ENCODE data around the gene FBLN5. TPM values are rescaled to one million over a fixed set of nuclear protein-coding genes. Genes with fewer than 3 reads are reported as not detected.
A peak's percentile ranks its signal among the peaks of the same experiment; 100 is the strongest.
"Not testable (repeated sequence)": the region's sequence is repeated elsewhere in the genome, so short reads cannot be mapped to it uniquely, and the experiment has no call there.

FBLN5 gene
- total RNA-seq, 4 donors from 2014 or later, result 109 to 215 (median 186) TPM

DNA sequence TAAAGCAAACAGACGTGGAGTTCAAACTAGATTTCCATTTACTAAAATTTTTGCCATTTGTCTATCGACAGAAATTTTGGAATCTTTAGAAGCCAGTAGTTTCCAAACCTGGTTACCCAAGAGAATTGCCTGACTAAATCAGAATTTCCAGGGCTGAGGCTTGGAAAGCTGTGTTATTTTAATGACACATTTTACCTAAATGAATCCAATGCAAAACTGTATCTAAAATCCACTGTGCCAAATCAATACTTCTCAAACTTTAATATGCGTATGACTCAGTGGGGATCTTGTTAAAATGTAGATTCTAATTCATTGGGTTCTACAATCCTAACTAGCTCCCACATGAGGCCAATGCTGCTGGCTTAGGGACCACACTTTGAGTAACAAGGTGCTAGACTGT lies 45.2 kb downstream of the FBLN5 start:
- Histone ChIP-seq H3K27me3 (no peaks in the 10 kb centered on the region), H3K9me3 (no peaks in the 10 kb centered on the region), H3K4me1 (peaks cover 0 to 62% (median 18%) of the 10 kb centered on the region in 4 donors), H3K36me3 (peaks cover 0 to 3% (median 0%) of the 10 kb centered on the region in 3 donors), H3K27ac (peak overlapping the region in 2 of 4 donors; percentile 81 to 87), H3K4me3 (no peak overlapping the region)
- TF ChIP-seq EP300 (IDR thresholded peaks at IDR 0.05) (no peak), POLR2A (IDR thresholded peaks at IDR 0.05) (no peak)
- TF ChIP-seq, protein P1, sequence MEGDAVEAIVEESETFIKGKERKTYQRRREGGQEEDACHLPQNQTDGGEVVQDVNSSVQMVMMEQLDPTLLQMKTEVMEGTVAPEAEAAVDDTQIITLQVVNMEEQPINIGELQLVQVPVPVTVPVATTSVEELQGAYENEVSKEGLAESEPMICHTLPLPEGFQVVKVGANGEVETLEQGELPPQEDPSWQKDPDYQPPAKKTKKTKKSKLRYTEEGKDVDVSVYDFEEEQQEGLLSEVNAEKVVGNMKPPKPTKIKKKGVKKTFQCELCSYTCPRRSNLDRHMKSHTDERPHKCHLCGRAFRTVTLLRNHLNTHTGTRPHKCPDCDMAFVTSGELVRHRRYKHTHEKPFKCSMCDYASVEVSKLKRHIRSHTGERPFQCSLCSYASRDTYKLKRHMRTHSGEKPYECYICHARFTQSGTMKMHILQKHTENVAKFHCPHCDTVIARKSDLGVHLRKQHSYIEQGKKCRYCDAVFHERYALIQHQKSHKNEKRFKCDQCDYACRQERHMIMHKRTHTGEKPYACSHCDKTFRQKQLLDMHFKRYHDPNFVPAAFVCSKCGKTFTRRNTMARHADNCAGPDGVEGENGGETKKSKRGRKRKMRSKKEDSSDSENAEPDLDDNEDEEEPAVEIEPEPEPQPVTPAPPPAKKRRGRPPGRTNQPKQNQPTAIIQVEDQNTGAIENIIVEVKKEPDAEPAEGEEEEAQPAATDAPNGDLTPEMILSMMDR (IDR thresholded peaks at IDR 0.05), result no peak
- WGBS, 2 donors, result 78 to 89% methylated on average over 3 of the region's 3 CpGs
- DNase-seq (ENCODE audit: low spot score in 2 of 2), result no peak

DNA sequence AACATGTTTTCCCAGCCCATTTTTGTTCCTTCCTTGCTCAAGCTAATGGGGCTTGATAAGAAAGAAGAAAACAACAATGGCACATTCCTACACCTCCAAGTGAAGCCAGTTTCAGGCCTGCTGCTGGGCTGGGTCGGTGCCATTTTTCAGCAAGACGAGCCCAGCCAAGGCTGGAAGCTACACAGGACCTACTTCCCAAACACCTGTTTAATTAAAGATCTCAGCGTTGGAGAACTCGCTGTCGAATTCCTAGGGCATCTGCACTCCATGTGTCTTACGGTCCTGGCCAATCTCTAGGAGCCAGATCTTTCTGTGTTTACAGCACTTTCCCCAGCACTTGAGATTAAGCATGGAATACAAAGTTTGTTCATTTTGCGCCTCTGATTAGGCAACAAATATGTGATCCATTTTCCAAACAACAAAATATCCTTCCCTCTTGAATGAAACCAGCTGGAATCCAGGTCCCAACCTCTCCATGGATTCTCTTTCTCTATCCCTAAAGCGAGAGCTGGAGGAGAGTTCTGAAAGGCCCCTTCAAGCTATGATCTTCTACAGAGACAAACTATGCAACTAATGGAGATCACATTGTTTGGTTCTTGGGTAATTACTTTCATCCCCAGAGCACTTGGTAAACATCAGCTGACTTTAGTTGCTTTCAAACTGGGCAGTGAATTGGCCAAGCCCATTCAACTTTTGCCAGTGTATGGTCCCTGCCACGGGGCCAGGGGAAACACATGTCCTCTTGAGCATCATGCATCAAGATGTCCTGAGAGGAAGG lies 45.9 kb downstream of the FBLN5 start:
- peaks cover 0 to 3% (median 0%) of the 10 kb centered on the region in 3 donors for H3K36me3 ChIP-seq
- no peak overlapping the region for H3K4me3 ChIP-seq
- 69 to 70% methylated on average over 9 of the region's 9 CpGs for WGBS, 2 donors
- peak in 1 of 2 donors; percentile 44 for DNase-seq (ENCODE audit: low spot score in 2 of 2)
- no peaks in the 10 kb centered on the region for H3K27me3 ChIP-seq
- no peaks in the 10 kb centered on the region for H3K9me3 ChIP-seq
- TF ChIP-seq, protein P1 (IDR thresholded peaks at IDR 0.05), result no peak
- TF ChIP-seq EP300 (IDR thresholded peaks at IDR 0.05) (peak in 1 of 2 donors; percentile 44), POLR2A (IDR thresholded peaks at IDR 0.05) (no peak)
- peak overlapping the region in 3 of 4 donors; percentile 10 to 87 (median 81) for H3K27ac ChIP-seq
- peaks cover 0 to 69% (median 24%) of the 10 kb centered on the region in 4 donors for H3K4me1 ChIP-seq

DNA sequence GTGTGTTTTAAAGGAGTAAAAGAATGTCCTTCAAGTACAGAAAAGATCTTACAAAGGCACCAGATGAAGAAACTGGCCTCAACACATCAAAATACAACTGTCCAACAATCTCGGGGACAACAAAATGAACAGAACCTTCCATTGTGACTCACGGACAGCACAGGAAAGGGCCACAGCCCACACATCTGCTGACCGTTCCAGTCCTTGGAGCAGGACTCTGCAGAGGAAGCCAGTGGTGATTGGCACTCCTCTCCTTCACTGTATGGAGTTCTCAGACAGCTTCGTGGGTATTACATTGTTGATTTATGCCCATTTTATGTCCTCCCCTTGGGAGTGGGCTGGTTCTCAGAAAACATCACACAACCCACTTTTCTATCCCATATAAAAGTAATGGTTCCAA lies 47.7 kb downstream of the FBLN5 start:
- TF ChIP-seq, protein P1 (IDR thresholded peaks at IDR 0.05), result no peak
- peak in 1 of 2 donors; percentile 62 for TF ChIP-seq EP300 (IDR thresholded peaks at IDR 0.05)
- WGBS, 2 donors, result 30 to 42% methylated on average over 4 of the region's 4 CpGs
- no peaks in the 10 kb centered on the region for H3K27me3 ChIP-seq
- no peak for DNase-seq (ENCODE audit: low spot score in 2 of 2)
- no peaks in the 10 kb centered on the region for H3K36me3 ChIP-seq
- no peaks in the 10 kb centered on the region for H3K9me3 ChIP-seq
- H3K27ac ChIP-seq, result peak overlapping the region in 3 of 4 donors; percentile 31 to 87 (median 81)
- H3K4me1 ChIP-seq, result peaks cover 0 to 76% (median 28%) of the 10 kb centered on the region in 4 donors
- no peak overlapping the region for H3K4me3 ChIP-seq

DNA sequence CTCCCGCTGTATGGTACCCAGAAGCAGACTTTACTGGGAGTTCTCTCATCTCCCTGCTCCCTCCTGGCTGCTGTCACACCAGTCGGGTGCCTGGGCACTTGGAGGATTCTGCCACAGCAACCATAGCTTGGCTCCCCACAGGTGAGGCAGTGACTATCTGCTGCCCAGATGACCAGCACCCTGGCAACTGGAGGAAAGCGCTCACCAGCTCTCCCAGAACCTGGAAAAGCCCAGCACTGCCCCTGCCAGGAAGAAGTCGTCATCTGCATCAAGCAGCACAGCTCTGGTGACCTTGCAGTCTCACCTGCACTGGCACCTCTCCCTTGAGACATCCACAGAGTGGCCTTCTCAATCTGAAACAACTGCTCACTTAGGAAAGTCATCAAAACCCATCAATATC lies 48.3 kb downstream of the FBLN5 start:
- no peaks in the 10 kb centered on the region for H3K36me3 ChIP-seq
- no peak overlapping the region for H3K4me3 ChIP-seq
- no peaks in the 10 kb centered on the region for H3K27me3 ChIP-seq
- WGBS, 2 donors, result 86 to 100% methylated on average over 3 to 4 of the region's 4 CpGs
- no peaks in the 10 kb centered on the region for H3K9me3 ChIP-seq
- no peak for DNase-seq (ENCODE audit: low spot score in 2 of 2)
- H3K4me1 ChIP-seq, result peaks cover 0 to 76% (median 28%) of the 10 kb centered on the region in 4 donors
- TF ChIP-seq POLR2A (IDR thresholded peaks at IDR 0.05) (no peak), EP300 (IDR thresholded peaks at IDR 0.05) (no peak)
- TF ChIP-seq, protein P1 (IDR thresholded peaks at IDR 0.05), result no peak
- peak overlapping the region in 3 of 4 donors; percentile 31 to 87 (median 81) for H3K27ac ChIP-seq

DNA sequence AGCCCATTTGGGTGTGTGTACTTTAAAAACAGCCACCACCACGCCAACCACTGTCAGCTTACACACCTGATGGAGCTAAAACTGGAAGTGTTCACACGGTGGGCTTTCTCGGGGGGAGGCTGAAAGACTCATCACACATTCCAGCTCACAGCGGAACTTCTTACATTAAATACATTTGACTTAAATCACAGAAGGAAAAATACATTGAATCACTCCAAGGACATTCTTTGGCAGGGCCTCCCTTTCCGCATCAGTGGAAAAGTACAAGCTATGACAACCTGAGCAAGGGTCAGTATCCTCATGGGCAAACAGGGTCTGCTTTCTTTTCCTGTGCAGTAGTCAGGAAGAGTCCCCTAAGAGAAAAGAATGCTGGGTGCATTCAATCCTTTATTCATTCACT lies 49.1 kb downstream of the FBLN5 start:
- Histone ChIP-seq H3K36me3 (no peaks in the 10 kb centered on the region), H3K4me3 (no peak overlapping the region), H3K4me1 (peaks cover 0 to 74% (median 30%) of the 10 kb centered on the region in 4 donors), H3K27ac (peak overlapping the region in 3 of 4 donors; percentile 38 to 87 (median 86)), H3K9me3 (no peaks in the 10 kb centered on the region), H3K27me3 (no peaks in the 10 kb centered on the region)
- no peak for DNase-seq (ENCODE audit: low spot score in 2 of 2)
- TF ChIP-seq EP300 (IDR thresholded peaks at IDR 0.05), result no peak
- TF ChIP-seq, protein P1 (IDR thresholded peaks at IDR 0.05), result no peak
- no peak for TF ChIP-seq POLR2A (IDR thresholded peaks at IDR 0.05)
- WGBS, 2 donors, result 79 to 85% methylated on average over 5 of the region's 5 CpGs

DNA sequence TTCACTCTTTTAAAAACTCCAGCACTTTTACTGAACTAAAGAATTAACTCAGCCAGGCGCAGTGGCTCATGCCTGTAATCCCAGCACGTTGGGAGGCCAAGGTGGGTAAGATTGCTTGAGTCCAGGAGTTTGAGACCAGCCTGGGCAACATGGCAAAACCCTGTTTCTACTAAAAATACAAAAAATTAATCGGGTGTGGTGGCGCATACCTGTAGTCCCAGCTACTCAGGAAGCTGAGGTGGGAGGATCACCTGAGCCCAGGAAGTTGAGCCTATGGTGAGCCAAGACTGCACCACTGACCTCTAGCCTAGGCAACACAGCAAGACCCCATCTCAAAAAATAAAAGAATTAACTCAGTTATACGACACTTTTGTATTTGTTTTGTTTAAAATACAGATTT lies 49.8 kb downstream of the FBLN5 start:
- H3K27me3 ChIP-seq; H3K4me3 ChIP-seq; DNase-seq (ENCODE audit: low spot score in 2 of 2); H3K9me3 ChIP-seq; H3K36me3 ChIP-seq: not testable (repeated sequence)
- Histone ChIP-seq H3K27ac (peak overlapping the region in 3 of 4 donors; percentile 38 to 87 (median 86)), H3K4me1 (peaks cover 0 to 74% (median 29%) of the 10 kb centered on the region in 4 donors)
- WGBS, 2 donors, result 72 to 77% methylated on average over 5 of the region's 5 CpGs
